Right lobe of liver (tissue), 4 donors: Measurements from ENCODE around the gene CCDC152.

Experiments
- CTCF ChIP-seq, 4 donors: fragments of 200-600 bp in 3 of 4; fragments of 450-650 bp in 1 of 4; IDR thresholded peaks; one replicate each; pipeline versions ENCODE4 v1.5.1 to v1.8.0; 2016 to 2022; ENCODE audit warnings: antibody characterized with exemption in 4 of 4, mild to moderate bottlenecking in 2 of 4
- POLR2A ChIP-seq: fragments of 450-650 bp; IDR thresholded peaks from one replicate; pipeline ENCODE4 v1.6.1; 2017; ENCODE audit warnings: antibody characterized with exemption, mild to moderate bottlenecking
- donor health status: DM: no; HTN: no; CAD: no.
- donor health status: DM: no; HTN: no; CAD: no.
- donor health status: DM: no; HTN: yes; CAD: no.

DNA sequence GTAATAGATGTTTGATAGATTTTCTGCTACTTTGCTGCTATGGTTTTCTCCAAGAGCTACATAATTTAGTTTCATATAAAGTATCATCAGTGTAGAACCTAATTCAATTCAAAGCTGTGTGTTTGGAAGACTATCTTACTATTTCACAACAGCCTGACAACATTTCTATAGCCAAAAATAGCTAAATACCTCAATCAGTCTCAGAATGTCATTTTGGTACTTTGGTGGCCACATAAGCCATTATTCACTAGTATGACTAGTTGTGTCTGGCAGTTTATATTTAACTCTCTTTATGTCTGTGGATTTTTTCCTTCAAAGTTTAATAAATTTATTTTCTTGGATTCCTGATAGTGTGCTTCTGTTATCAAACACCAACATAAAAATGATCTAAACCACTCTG, 35.1 kb upstream of the CCDC152 start:
- TF ChIP-seq CTCF (IDR thresholded peaks at IDR 0.05) (no peak), POLR2A (no peak)
